ENCODE data around the gene ZDHHC8. TPM values are rescaled to one million over a fixed set of nuclear protein-coding genes. Genes with fewer than 3 reads are reported as not detected.

ZDHHC8 gene
- total and polyA plus RNA-seq, 7 donors = 1.8 to 26.0 (median 5.4) TPM

GRCh38 chr22:20140521-20140964, 8.9 kb downstream of the ZDHHC8 start:
- no peak for TF ChIP-seq EP300 (IDR thresholded peaks at IDR 0.05)
- no peak for TF ChIP-seq POLR2AphosphoS5 (IDR thresholded peaks at IDR 0.05)
- no peak for TF ChIP-seq POLR2A (IDR thresholded peaks at IDR 0.05)
- no peak for TF ChIP-seq CTCF (IDR thresholded peaks at IDR 0.05)
- H3K27ac ChIP-seq = no peak overlapping the region

GRCh38 chr22:20141186-20142077, 9.8 kb downstream of the ZDHHC8 start:
- H3K4me1 ChIP-seq = peaks cover 0 to 23% (median 23%) of the 10 kb centered on the region in 4 donors
- intact Hi-C loops (cut with DNase I) = no loop called here
- H3K9me3 ChIP-seq = no peaks in the 10 kb centered on the region
- TF ChIP-seq POLR2A (IDR thresholded peaks at IDR 0.05) (no peak), POLR2AphosphoS5 (IDR thresholded peaks at IDR 0.05) (no peak), CTCF (IDR thresholded peaks at IDR 0.05) (no peak), EP300 (IDR thresholded peaks at IDR 0.05) (no peak)
- no peak overlapping the region for H3K4me3 ChIP-seq
- no peak overlapping the region for H3K27ac ChIP-seq
- 90 to 91% methylated on average over 22 of the region's 22 CpGs for WGBS, 2 donors
- DNase-seq = no peak
- H3K36me3 ChIP-seq = peaks cover 0 to 38% (median 0%) of the 10 kb centered on the region in 4 donors
- H3K27me3 ChIP-seq = no peaks in the 10 kb centered on the region

More at GRCh38 chr22:20140521-20140964, 8.9 kb downstream of the ZDHHC8 start:
- Histone ChIP-seq H3K4me1 (peaks cover 0 to 32% (median 31%) of the 10 kb centered on the region in 4 donors), H3K4me3 (no peak overlapping the region), H3K27me3 (no peaks in the 10 kb centered on the region), H3K36me3 (peaks cover 0 to 35% (median 0%) of the 10 kb centered on the region in 4 donors), H3K9me3 (no peaks in the 10 kb centered on the region)
- no peak for DNase-seq
- WGBS, 2 donors = 95 to 96% methylated on average over 17 of the region's 17 CpGs
- intact Hi-C loops (cut with DNase I) = no loop called here

DNA sequence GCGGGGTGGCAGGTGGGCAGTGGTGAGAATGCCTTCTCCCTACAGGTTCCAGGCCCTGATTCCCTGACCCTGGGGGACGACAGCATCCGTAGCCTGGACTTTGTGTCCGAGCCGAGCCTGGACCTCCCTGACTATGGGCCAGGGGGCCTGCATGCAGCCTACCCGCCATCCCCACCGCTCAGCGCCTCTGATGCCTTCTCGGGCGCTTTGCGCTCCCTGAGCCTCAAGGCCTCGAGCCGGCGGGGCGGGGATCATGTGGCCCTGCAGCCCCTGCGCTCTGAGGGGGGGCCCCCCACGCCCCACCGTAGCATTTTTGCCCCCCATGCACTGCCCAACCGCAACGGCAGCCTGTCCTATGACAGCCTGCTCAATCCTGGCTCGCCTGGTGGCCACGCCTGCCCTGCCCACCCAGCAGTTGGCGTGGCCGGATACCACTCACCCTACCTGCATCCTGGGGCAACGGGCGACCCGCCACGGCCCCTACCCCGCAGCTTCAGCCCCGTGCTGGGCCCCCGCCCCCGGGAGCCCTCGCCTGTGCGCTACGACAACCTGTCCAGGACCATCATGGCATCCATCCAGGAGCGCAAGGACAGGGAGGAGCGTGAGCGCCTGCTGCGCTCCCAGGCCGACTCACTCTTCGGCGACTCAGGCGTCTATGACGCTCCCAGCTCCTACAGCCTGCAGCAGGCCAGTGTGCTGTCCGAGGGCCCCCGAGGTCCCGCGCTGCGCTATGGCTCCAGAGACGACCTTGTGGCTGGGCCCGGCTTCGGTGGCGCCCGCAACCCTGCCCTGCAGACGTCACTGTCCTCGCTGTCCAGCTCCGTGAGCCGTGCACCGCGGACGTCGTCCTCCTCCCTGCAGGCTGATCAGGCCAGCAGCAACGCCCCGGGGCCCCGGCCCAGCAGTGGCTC, 11.4 kb downstream of the ZDHHC8 start:
- no peaks in the 10 kb centered on the region for H3K27me3 ChIP-seq
- WGBS, 2 donors = 93 to 95% methylated on average over 65 of the region's 65 CpGs
- intact Hi-C loops (cut with DNase I) = no loop called here
- DNase-seq = no peak
- peaks cover 0 to 8% (median 8%) of the 10 kb centered on the region in 4 donors for H3K4me1 ChIP-seq
- H3K36me3 ChIP-seq = peaks cover 0 to 38% (median 0%) of the 10 kb centered on the region in 4 donors
- H3K9me3 ChIP-seq = no peaks in the 10 kb centered on the region
- H3K4me3 ChIP-seq = no peak overlapping the region
- H3K27ac ChIP-seq = no peak overlapping the region
- TF ChIP-seq POLR2A (IDR thresholded peaks at IDR 0.05) (no peak), POLR2AphosphoS5 (IDR thresholded peaks at IDR 0.05) (no peak), CTCF (IDR thresholded peaks at IDR 0.05) (no peak), EP300 (IDR thresholded peaks at IDR 0.05) (no peak)

- Histone ChIP-seq H3K9me3 (no peaks in the 10 kb centered on the region), H3K4me1 (no peaks in the 10 kb centered on the region), H3K27me3 (no peaks in the 10 kb centered on the region), H3K4me3 (no peak overlapping the region), H3K36me3 (peaks cover 0 to 38% (median 0%) of the 10 kb centered on the region in 4 donors), H3K27ac (no peak overlapping the region)
- TF ChIP-seq POLR2AphosphoS5 (IDR thresholded peaks at IDR 0.05) (no peak), EP300 (IDR thresholded peaks at IDR 0.05) (no peak), POLR2A (IDR thresholded peaks at IDR 0.05) (no peak), CTCF (IDR thresholded peaks at IDR 0.05) (no peak)
- 87 to 93% methylated on average over 19 of the region's 19 CpGs for WGBS, 2 donors
- no peak for DNase-seq
- intact Hi-C loops (cut with DNase I) = no loop called here
Observed at GRCh38 chr22:20143883-20144665, 12.5 kb downstream of the ZDHHC8 start.
